BLaER1 treated with 17β-estradiol and CSF1 and Interleukin-3, amounts not matched to agents 10 nM and 100 nM (cell line): ENCODE results near the gene DNMT1.

Source experiments
- H3K27ac ChIP-seq, 11 experiments: shearing (Covaris generic); formaldehyde crosslinking; 2 replicates each; pipeline ENCODE4 v1.8.1; 2022
- H3K27me3 ChIP-seq, 11 experiments: shearing (Covaris generic); formaldehyde crosslinking; 2 replicates each; pipeline ENCODE4 v1.8.1; 2022
- H3K36me3 ChIP-seq, 11 experiments: shearing (Covaris generic); formaldehyde crosslinking; 2 replicates each; pipeline ENCODE4 v1.8.1; 2022
- H3K4me1 ChIP-seq, 10 experiments: shearing (Covaris generic); formaldehyde crosslinking; 2 replicates each; pipeline ENCODE4 v1.8.1; 2022
- H3K4me2 ChIP-seq, 11 experiments: shearing (Covaris generic); formaldehyde crosslinking; 2 replicates each; pipeline ENCODE4 v1.8.1; 2022
- H3K4me3 ChIP-seq, 10 experiments: shearing (Covaris generic); formaldehyde crosslinking; 2 replicates each; pipeline ENCODE4 v1.8.1; 2022
- H3K9ac ChIP-seq, 11 experiments: shearing (Covaris generic); formaldehyde crosslinking; 2 replicates each; pipeline ENCODE4 v1.8.1; 2022
- H3K9me3 ChIP-seq, 11 experiments: shearing (Covaris generic); formaldehyde crosslinking; replicated peaks in 1 of 11; 2 replicates each; pipeline ENCODE4 v1.8.1; 2022
- H4K20me1 ChIP-seq, 11 experiments: shearing (Covaris generic); formaldehyde crosslinking; 2 replicates each; pipeline ENCODE4 v1.8.1; 2022
- Cebpa-rat ChIP-seq, 11 experiments: shearing (Covaris generic); IDR thresholded peaks; 2 replicates each; pipeline ENCODE4 v1.8.1; 2022

The DNMT1 gene

GRCh38 chr19:10116085-10116865 lies 78.5 kb downstream of the DNMT1 start:
- Histone ChIP-seq H3K4me1 (peaks cover 77 to 91% (median 88%) of the 10 kb centered on the region in 10 experiments), H4K20me1 (peaks cover 46 to 80% (median 69%) of the 10 kb centered on the region in 11 experiments; a peak in 21 of 22 replicates), H3K4me3 (peak overlapping the region in 1 of 10 experiments; percentile 97; a peak in 1 of 20 replicates), H3K27ac (peak overlapping the region in 4 of 11 experiments; percentile 8 to 28 (median 12); a peak in 2 of 22 replicates), H3K9me3 (no peaks in the 10 kb centered on the region), H3K36me3 (peaks cover 54 to 67% (median 56%) of the 10 kb centered on the region in 11 experiments), H3K9ac (peak overlapping the region in 7 of 11 experiments; percentile 37 to 96 (median 95); a peak in 7 of 22 replicates), H3K4me2 (peak overlapping the region in 10 of 11 experiments; percentile 22 to 100 (median 96); a peak in 14 of 22 replicates), H3K27me3 (no peaks in the 10 kb centered on the region)
- TF ChIP-seq Cebpa-rat (IDR thresholded peaks at IDR 0.05), result no peak

DNA sequence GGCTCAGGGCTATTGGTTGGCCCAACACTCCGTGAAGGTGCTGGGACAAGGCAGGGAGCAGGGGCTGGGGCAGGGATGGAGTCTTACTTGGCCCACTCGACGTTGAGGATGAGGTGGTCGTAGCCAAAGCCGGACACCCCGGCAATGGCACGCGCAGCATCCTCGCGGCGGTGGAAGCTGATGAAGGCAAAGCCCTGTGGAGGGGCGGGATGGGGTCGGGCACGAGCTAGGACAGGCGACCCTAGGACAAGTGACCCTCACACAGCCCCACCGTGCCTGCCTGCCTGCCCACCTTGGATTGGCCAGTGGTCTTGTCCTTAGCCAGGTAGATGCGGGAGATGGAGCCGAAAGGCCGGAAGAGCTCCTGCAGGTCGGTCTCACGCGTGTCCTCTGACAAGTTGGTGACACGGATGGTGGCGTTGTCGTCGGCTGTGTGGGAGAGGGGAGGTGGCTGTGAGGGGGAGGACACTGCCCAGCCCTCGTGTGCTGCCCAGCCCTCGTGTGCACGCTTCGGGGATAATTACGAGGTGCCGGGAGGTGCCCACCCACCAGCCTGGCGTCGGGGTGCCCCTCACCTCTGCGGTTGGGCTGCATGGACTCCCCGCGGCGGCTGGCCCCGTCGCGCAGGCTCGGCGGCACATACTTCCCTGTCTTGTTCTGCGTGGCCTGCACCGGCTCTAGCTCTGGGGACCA lies 79.2 kb downstream of the DNMT1 start:
- peak overlapping the region in 6 of 11 experiments; percentile 11 to 96 (median 66); a peak in 6 of 22 replicates for H3K9ac ChIP-seq
- peaks cover 77 to 91% (median 88%) of the 10 kb centered on the region in 10 experiments for H3K4me1 ChIP-seq
- peaks cover 61 to 75% (median 63%) of the 10 kb centered on the region in 11 experiments for H3K36me3 ChIP-seq
- no peak overlapping the region; a peak in 1 of 20 replicates for H3K4me3 ChIP-seq
- TF ChIP-seq Cebpa-rat (IDR thresholded peaks at IDR 0.05), result no peak
- peak overlapping the region in 6 of 11 experiments; percentile 22 to 100 (median 94); a peak in 8 of 22 replicates for H3K4me2 ChIP-seq
- peak overlapping the region in 3 of 11 experiments; percentile 10 to 20 (median 11); a peak in 2 of 22 replicates for H3K27ac ChIP-seq
- no peaks in the 10 kb centered on the region for H3K27me3 ChIP-seq
- no peaks in the 10 kb centered on the region for H3K9me3 ChIP-seq
- H4K20me1 ChIP-seq, result peaks cover 46 to 88% (median 69%) of the 10 kb centered on the region in 11 experiments; a peak in 21 of 22 replicates

GRCh38 chr19:10114651-10115391 lies 79.9 kb downstream of the DNMT1 start:
- Histone ChIP-seq H3K27ac (peak overlapping the region in 6 of 11 experiments; percentile 27 to 98 (median 92); a peak in 10 of 22 replicates), H3K9ac (peak overlapping the region in 4 of 11 experiments; percentile 37 to 96 (median 94); a peak in 5 of 22 replicates), H4K20me1 (peaks cover 46 to 95% (median 70%) of the 10 kb centered on the region in 11 experiments; a peak in 21 of 22 replicates), H3K4me3 (peak overlapping the region in 1 of 10 experiments; percentile 93; a peak in 2 of 20 replicates), H3K9me3 (no peaks in the 10 kb centered on the region), H3K4me2 (peak overlapping the region in 7 of 11 experiments; percentile 84 to 100 (median 98); a peak in 9 of 22 replicates), H3K36me3 (peaks cover 68 to 82% (median 71%) of the 10 kb centered on the region in 11 experiments), H3K4me1 (peaks cover 77 to 91% (median 88%) of the 10 kb centered on the region in 10 experiments), H3K27me3 (no peaks in the 10 kb centered on the region)
- no peak for TF ChIP-seq Cebpa-rat (IDR thresholded peaks at IDR 0.05)

DNA sequence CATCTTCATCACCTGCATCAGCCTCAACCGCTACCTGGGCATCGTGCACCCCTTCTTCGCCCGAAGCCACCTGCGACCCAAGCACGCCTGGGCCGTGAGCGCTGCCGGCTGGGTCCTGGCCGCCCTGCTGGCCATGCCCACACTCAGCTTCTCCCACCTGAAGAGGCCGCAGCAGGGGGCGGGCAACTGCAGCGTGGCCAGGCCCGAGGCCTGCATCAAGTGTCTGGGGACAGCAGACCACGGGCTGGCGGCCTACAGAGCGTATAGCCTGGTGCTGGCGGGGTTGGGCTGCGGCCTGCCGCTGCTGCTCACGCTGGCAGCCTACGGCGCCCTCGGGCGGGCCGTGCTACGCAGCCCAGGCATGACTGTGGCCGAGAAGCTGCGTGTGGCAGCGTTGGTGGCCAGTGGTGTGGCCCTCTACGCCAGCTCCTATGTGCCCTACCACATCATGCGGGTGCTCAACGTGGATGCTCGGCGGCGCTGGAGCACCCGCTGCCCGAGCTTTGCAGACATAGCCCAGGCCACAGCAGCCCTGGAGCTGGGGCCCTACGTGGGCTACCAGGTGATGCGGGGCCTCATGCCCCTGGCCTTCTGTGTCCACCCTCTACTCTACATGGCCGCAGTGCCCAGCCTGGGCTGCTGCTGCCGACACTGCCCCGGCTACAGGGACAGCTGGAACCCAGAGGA lies 80.6 kb downstream of the DNMT1 start:
- no peaks in the 10 kb centered on the region for H3K9me3 ChIP-seq
- H3K4me2 ChIP-seq, result peak overlapping the region; percentile 84 to 100 (median 98); a peak in 21 of 22 replicates
- peaks cover 75 to 89% (median 78%) of the 10 kb centered on the region in 11 experiments for H3K36me3 ChIP-seq
- H4K20me1 ChIP-seq, result peaks cover 46 to 98% (median 69%) of the 10 kb centered on the region in 11 experiments; a peak in 21 of 22 replicates
- H3K27ac ChIP-seq, result peak overlapping the region in 10 of 11 experiments; percentile 87 to 99 (median 96); a peak in 17 of 22 replicates
- H3K9ac ChIP-seq, result peak overlapping the region in 9 of 11 experiments; percentile 86 to 99 (median 96); a peak in 14 of 22 replicates
- H3K4me3 ChIP-seq, result peak overlapping the region in 3 of 10 experiments; percentile 44 to 93 (median 83); a peak in 6 of 20 replicates
- peaks cover 84 to 98% (median 95%) of the 10 kb centered on the region in 10 experiments for H3K4me1 ChIP-seq
- H3K27me3 ChIP-seq, result no peaks in the 10 kb centered on the region
- TF ChIP-seq Cebpa-rat (IDR thresholded peaks at IDR 0.05), result no peak

DNA sequence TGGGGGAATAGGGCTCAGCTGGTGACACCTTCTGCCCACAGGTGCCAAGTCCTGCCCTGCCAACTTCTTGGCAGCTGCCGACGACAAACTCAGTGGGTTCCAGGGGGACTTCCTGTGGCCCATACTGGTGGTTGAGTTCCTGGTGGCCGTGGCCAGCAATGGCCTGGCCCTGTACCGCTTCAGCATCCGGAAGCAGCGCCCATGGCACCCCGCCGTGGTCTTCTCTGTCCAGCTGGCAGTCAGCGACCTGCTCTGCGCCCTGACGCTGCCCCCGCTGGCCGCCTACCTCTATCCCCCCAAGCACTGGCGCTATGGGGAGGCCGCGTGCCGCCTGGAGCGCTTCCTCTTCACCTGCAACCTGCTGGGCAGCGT lies 81.2 kb downstream of the DNMT1 start:
- H4K20me1 ChIP-seq, result peaks cover 46 to 98% (median 66%) of the 10 kb centered on the region in 11 experiments; a peak in 21 of 22 replicates
- no peaks in the 10 kb centered on the region for H3K9me3 ChIP-seq
- H3K36me3 ChIP-seq, result peaks cover 77 to 92% (median 80%) of the 10 kb centered on the region in 11 experiments
- H3K27me3 ChIP-seq, result no peaks in the 10 kb centered on the region
- H3K4me3 ChIP-seq, result peak overlapping the region in 5 of 10 experiments; percentile 44 to 96 (median 90); a peak in 8 of 20 replicates
- peaks cover 83 to 100% (median 95%) of the 10 kb centered on the region in 10 experiments for H3K4me1 ChIP-seq
- peak overlapping the region; percentile 84 to 100 (median 98) for H3K4me2 ChIP-seq
- peak overlapping the region; percentile 81 to 99 (median 96); a peak in 21 of 22 replicates for H3K9ac ChIP-seq
- TF ChIP-seq Cebpa-rat (IDR thresholded peaks at IDR 0.05), result no peak
- H3K27ac ChIP-seq, result peak overlapping the region; percentile 87 to 99 (median 96); a peak in 21 of 22 replicates

DNA sequence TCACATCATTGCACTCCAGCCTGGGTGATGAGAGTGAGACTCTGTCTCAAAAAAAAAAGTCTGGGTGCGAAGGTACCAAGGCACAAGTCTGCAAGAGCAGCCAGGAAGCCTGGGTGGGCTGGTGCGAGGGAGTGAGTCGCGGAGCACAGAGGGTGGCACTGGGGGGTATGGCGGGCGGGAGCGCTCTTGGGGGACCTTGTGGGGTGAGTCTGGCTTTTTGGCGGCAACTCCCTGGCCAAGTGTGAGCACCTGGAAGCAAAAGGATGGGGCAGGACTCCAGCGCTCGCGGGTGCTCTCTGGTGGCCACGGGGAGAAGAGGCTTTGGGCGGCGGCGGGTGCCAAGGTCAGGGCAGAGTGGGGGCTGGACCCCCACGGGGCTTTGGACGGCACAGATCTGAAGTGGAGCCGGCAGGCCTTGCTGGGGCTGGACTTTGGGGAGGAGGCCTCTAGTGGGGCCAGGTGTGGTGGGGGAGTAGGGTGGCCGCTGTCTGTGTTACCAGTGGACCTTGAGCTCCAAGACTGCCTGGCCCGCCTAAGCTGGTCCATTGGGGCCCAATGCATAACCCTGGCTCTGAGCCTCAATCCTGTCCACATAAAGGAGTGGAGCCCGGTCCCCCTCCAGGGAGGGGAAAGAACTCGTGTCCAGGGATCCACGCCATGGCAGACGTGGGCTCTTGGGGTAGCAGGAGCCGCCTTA lies 81.7 kb downstream of the DNMT1 start:
- H3K4me3 ChIP-seq, result peak overlapping the region in 9 of 10 experiments; percentile 42 to 96 (median 59); a peak in 17 of 20 replicates
- H3K4me2 ChIP-seq, result peak overlapping the region; percentile 84 to 100 (median 98)
- peaks cover 77 to 92% (median 80%) of the 10 kb centered on the region in 11 experiments for H3K36me3 ChIP-seq
- H3K27me3 ChIP-seq, result no peaks in the 10 kb centered on the region
- peak overlapping the region; percentile 81 to 99 (median 96) for H3K9ac ChIP-seq
- peak overlapping the region; percentile 87 to 99 (median 96) for H3K27ac ChIP-seq
- peaks cover 83 to 100% (median 95%) of the 10 kb centered on the region in 10 experiments for H3K4me1 ChIP-seq
- peaks cover 46 to 98% (median 62%) of the 10 kb centered on the region in 11 experiments; a peak in 21 of 22 replicates for H4K20me1 ChIP-seq
- TF ChIP-seq Cebpa-rat (IDR thresholded peaks at IDR 0.05), result no peak
- H3K9me3 ChIP-seq, result no peaks in the 10 kb centered on the region
